SU-DHL-6 (cell line): ENCODE results near the gene RNF150.

ENCODE experiments used
- CTCF ChIP-seq: fragments of 200-600 bp; sonication (generic); IDR thresholded peaks from one replicate; pipeline ENCODE4 v1.5.1; 2017; ENCODE audit warnings: antibody characterized with exemption, mild to moderate bottlenecking, low read length, moderate library complexity; ENCODE audit not compliant: insufficient read depth, poor library complexity, severe bottlenecking
- EZH2phosphoT487 ChIP-seq: fragments of 200-600 bp; sonication (generic), shearing (Covaris generic); conservative IDR thresholded peaks from 2 replicates; pipeline ENCODE4 v1.6.1; 2018; ENCODE audit warnings: mild to moderate bottlenecking, antibody characterized with exemption, low read length, moderate library complexity, mixed read lengths

GRCh38 chr4:140849526-140849925 lies 283.7 kb downstream of the RNF150 start:
- no peak for TF ChIP-seq EZH2phosphoT487
- TF ChIP-seq CTCF = no peak
